ENCODE results near the gene NECTIN1. TPM values are rescaled to one million over a fixed set of nuclear protein-coding genes. Genes with fewer than 3 reads are reported as not detected.

The NECTIN1 gene
- total and polyA plus RNA-seq, 7 donors: 0.42 to 3.5 (median 1.7) TPM

DNA sequence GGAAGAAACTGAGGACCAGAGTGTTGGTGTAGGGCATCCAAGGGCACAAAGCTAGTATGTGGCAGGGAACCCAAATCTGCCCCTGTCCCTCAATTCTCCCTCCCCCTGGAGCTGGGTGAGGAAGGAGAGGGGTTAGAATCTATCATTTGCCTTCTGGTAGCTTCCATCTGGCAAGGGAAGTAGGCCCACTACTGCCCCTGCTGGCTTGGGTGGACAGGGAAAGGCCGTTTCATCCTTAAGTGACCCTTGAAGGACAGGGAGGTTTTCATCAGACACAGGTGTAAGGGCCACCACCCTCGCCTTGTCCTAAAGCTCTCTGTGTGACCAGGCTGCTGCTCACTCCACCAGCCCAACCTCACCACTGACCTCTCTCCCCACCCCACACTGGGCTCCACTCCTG, 22.1 kb downstream of the NECTIN1 start:
- intact Hi-C loops (cut with DNase I): no loop called here
- WGBS, 3 donors: 70 to 89% (median 73%) methylated on average over 2 of the region's 2 CpGs
- TF ChIP-seq CTCF (IDR thresholded peaks at IDR 0.05): no peak
- Histone ChIP-seq H3K27me3 (ENCODE audit: insufficient read depth in 3 of 3, low read length in 2 of 3) (peaks cover 0 to 4% (median 2%) of the 10 kb centered on the region in 3 donors), H3K27ac (no peak overlapping the region), H3K4me3 (no peak overlapping the region), H3K36me3 (ENCODE audit: insufficient read depth in 1 of 2, low read depth in 1 of 2) (no peaks in the 10 kb centered on the region), H3K4me1 (no peaks in the 10 kb centered on the region), H3K9me3 (no peaks in the 10 kb centered on the region)
- ATAC-seq: no peak
- no peak for DNase-seq

- no peaks in the 10 kb centered on the region for H3K9me3 ChIP-seq
- H3K4me1 ChIP-seq: no peaks in the 10 kb centered on the region
- H3K4me3 ChIP-seq: no peak overlapping the region
- ATAC-seq (no peak), DNase-seq (no peak)
- no peaks in the 10 kb centered on the region for H3K36me3 ChIP-seq (ENCODE audit: insufficient read depth in 1 of 2, low read depth in 1 of 2)
- intact Hi-C loops (cut with DNase I): no loop called here
- H3K27me3 ChIP-seq (ENCODE audit: insufficient read depth in 3 of 3, low read length in 2 of 3): peaks cover 0 to 4% (median 2%) of the 10 kb centered on the region in 3 donors
- no peak for TF ChIP-seq CTCF (IDR thresholded peaks at IDR 0.05)
- H3K27ac ChIP-seq: no peak overlapping the region
- 84 to 89% (median 88%) methylated on average over 7 of the region's 7 CpGs for WGBS, 3 donors
These were observed 23.0 kb downstream of the NECTIN1 start for GRCh38 chr11:119706029-119706428.

GRCh38 chr11:119705362-119705761, 23.6 kb downstream of the NECTIN1 start:
- DNase-seq: no peak
- TF ChIP-seq CTCF (IDR thresholded peaks at IDR 0.05): no peak
- H3K27me3 ChIP-seq (ENCODE audit: insufficient read depth in 3 of 3, low read length in 2 of 3): peaks cover 0 to 4% (median 2%) of the 10 kb centered on the region in 3 donors
- H3K4me1 ChIP-seq: no peaks in the 10 kb centered on the region
- H3K4me3 ChIP-seq: no peak overlapping the region
- H3K9me3 ChIP-seq: no peaks in the 10 kb centered on the region
- H3K27ac ChIP-seq: no peak overlapping the region
- ATAC-seq: no peak
- WGBS, 3 donors: 92 to 97% (median 92%) methylated on average over 8 to 9 of the region's 9 CpGs
- no peaks in the 10 kb centered on the region for H3K36me3 ChIP-seq (ENCODE audit: insufficient read depth in 1 of 2, low read depth in 1 of 2)
- intact Hi-C loops (cut with DNase I): no loop called here

DNA sequence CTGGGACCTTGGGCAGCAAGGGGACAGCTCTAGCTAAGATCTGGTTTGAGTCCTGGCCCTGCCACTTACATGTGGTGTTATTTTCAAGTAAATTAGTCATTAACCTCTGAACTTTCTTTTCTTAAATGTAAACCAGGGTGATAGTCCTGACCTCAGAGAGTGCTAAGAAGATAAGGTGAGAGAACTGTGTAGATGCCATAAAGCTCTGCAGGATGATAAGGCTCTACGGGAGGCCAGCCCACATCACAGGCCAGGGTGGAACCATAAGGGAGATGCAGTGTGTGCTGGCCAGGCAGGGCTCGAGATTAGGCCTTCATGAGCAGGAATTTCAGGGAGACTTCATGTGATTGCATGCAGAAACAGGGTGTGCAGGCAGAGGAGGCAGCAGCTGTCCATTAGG, 24.2 kb downstream of the NECTIN1 start:
- Histone ChIP-seq H3K36me3 (ENCODE audit: insufficient read depth in 1 of 2, low read depth in 1 of 2) (no peaks in the 10 kb centered on the region), H3K4me3 (no peak overlapping the region), H3K4me1 (no peaks in the 10 kb centered on the region), H3K27ac (no peak overlapping the region), H3K9me3 (no peaks in the 10 kb centered on the region), H3K27me3 (ENCODE audit: insufficient read depth in 3 of 3, low read length in 2 of 3) (peaks cover 0 to 4% (median under 1%) of the 10 kb centered on the region in 3 donors)
- ATAC-seq (no peak), DNase-seq (no peak)
- TF ChIP-seq CTCF (IDR thresholded peaks at IDR 0.05): no peak
- intact Hi-C loops (cut with DNase I): no loop called here
- 84 to 91% (median 90%) methylated on average over 2 of the region's 2 CpGs for WGBS, 3 donors

Data from psoas muscle (tissue), 8 donors.